Right lobe of liver (tissue), 6 donors: ENCODE results near the gene GRM5. TPM values are rescaled to one million over a fixed set of nuclear protein-coding genes. Genes with fewer than 3 reads are reported as not detected.
A peak's percentile ranks its signal among the peaks of the same experiment; 100 is the strongest.

ENCODE experiments used
- ATAC-seq, 4 donors: fragments of 200-7000 bp; cut with Tn5 transposase; one replicate each; pipeline ENCODE4 v1.9.1; 2020; ENCODE audit warnings: mild to moderate bottlenecking in 4 of 4, moderate library complexity in 4 of 4
- DNase-seq, 3 donors: peaks; one replicate each; pipeline ENCODE4 v3.0.0-alpha.2; 2020
- H3K27ac ChIP-seq, 3 donors: fragments of 200-600 bp; one replicate each; pipeline ENCODE4 v1.8.0; 2022
- H3K27me3 ChIP-seq, 2 donors: fragments of 200-600 bp; one replicate each; pipeline ENCODE4 v1.8.0; 2022
- H3K36me3 ChIP-seq, 4 donors: fragments of 200-600 bp; sonication (generic) in 1 of 4; one replicate each; pipeline versions ENCODE4 v1.5.1 to v1.8.0; 2017 to 2022; ENCODE audit warnings: control low read depth in 1 of 4
- H3K4me1 ChIP-seq, 4 donors: fragments of 200-600 bp; sonication (generic) in 1 of 4; one replicate each; pipeline versions ENCODE4 v1.5.1 to v1.8.0; 2017 to 2022; ENCODE audit warnings: control low read depth in 1 of 4
- H3K4me3 ChIP-seq, 3 donors: fragments of 200-600 bp; one replicate each; pipeline ENCODE4 v1.8.0; 2022
- H3K9me3 ChIP-seq, 4 donors: fragments of 200-600 bp; sonication (generic) in 1 of 4; one replicate each; pipeline versions ENCODE4 v1.5.1 to v1.8.0; 2017 to 2022; ENCODE audit warnings: control low read depth in 1 of 4
- CTCF ChIP-seq, 4 donors: fragments of 200-600 bp in 3 of 4; fragments of 450-650 bp in 1 of 4; IDR thresholded peaks; one replicate each; pipeline versions ENCODE4 v1.5.1 to v1.8.0; 2016 to 2022; ENCODE audit warnings: antibody characterized with exemption in 4 of 4, mild to moderate bottlenecking in 2 of 4
- POLR2A ChIP-seq: fragments of 450-650 bp; IDR thresholded peaks from one replicate; pipeline ENCODE4 v1.6.1; 2017; ENCODE audit warnings: antibody characterized with exemption, mild to moderate bottlenecking
- WGBS: methylation state at CpG from one replicate; pipeline ENCODE4 v1.1.6; 2018; ENCODE audit warnings: low coverage, low lambda C conversion rate; ENCODE audit not compliant: insufficient coverage; ENCODE audit errors: missing lambda C conversion rate; 5-methylcytosine and 5-hydroxymethylcytosine counted together
- intact Hi-C, 2 donors: fragments of 100-400 bp; cut with DNase I; formaldehyde crosslinking; loops; one replicate each; pipeline versions ENCODE4 v1.11.2 to v1.14.1; 2022
- total RNA-seq, 6 experiments: library from RNA; depleted of rRNA in 2 of 6; stranded (reverse); fragments of >200 nt in 2 of 6; fragmentation: NEBNext Ultra II Directional in 3 of 6; extraction: Animal tissue kit (Norgen Biotek cat#: 25700) in 3 of 6; gene quantifications; one replicate each; pipeline versions ENCODE4 v1.1.0 to v1.2.4, GENCODE V29; 2016 to 2023
- donor health status: DM: no; HTN: yes; CAD: no.
- donor health status: DM: no; HTN: no; CAD: no.
- donor health status: DM: no; HTN: no; CAD: no.
- donor health status: DM: no; HTN: yes; CAD: no.
- donor health status: DM: no; HTN: yes; CAD: no.

Gene GRM5
- total RNA-seq, 6 experiments from 2014 or later: not detected

GRCh38 chr11:88629496-88629895 lies 436.3 kb downstream of the GRM5 start:
- WGBS: 82% methylated on average over 2 of the region's 2 CpGs
- no peak for ATAC-seq
- no peaks in the 10 kb centered on the region for H3K36me3 ChIP-seq

GRCh38 chr11:88626216-88626615 lies 439.6 kb downstream of the GRM5 start:
- no peak overlapping the region for H3K4me3 ChIP-seq
- no peak for DNase-seq
- no peaks in the 10 kb centered on the region for H3K4me1 ChIP-seq
- intact Hi-C loops: no loop called here
- H3K36me3 ChIP-seq: no peaks in the 10 kb centered on the region
- no peak for ATAC-seq
- no peaks in the 10 kb centered on the region for H3K27me3 ChIP-seq
- WGBS: 43% methylated on average over 4 of the region's 4 CpGs
- no peak for TF ChIP-seq POLR2A
- H3K9me3 ChIP-seq: no peaks in the 10 kb centered on the region
- no peak overlapping the region for H3K27ac ChIP-seq

More at GRCh38 chr11:88629496-88629895, 436.3 kb downstream of the GRM5 start:
- TF ChIP-seq POLR2A: no peak
- TF ChIP-seq CTCF (IDR thresholded peaks at IDR 0.05): no peak
- no peak for DNase-seq
- H3K4me1 ChIP-seq: no peaks in the 10 kb centered on the region
- H3K27ac ChIP-seq: no peak overlapping the region
- H3K4me3 ChIP-seq: no peak overlapping the region
- intact Hi-C loops: no loop called here
- H3K9me3 ChIP-seq: no peaks in the 10 kb centered on the region
- H3K27me3 ChIP-seq: no peaks in the 10 kb centered on the region

GRCh38 chr11:88623531-88623930 lies 442.3 kb downstream of the GRM5 start:
- Histone ChIP-seq H3K4me3 (no peak overlapping the region), H3K9me3 (no peaks in the 10 kb centered on the region), H3K4me1 (no peaks in the 10 kb centered on the region), H3K36me3 (no peaks in the 10 kb centered on the region), H3K27me3 (no peaks in the 10 kb centered on the region), H3K27ac (no peak overlapping the region)
- TF ChIP-seq POLR2A: no peak
- TF ChIP-seq CTCF (IDR thresholded peaks at IDR 0.05): no peak
- 0% methylated on average over 1 of the region's 1 CpG for WGBS
- ATAC-seq: no peak
- peak in 1 of 3 donors; percentile 39 for DNase-seq
- intact Hi-C loops: no loop called here

- Histone ChIP-seq H3K4me3 (no peak overlapping the region), H3K9me3 (no peaks in the 10 kb centered on the region), H3K36me3 (no peaks in the 10 kb centered on the region), H3K27me3 (no peaks in the 10 kb centered on the region), H3K27ac (no peak overlapping the region), H3K4me1 (no peaks in the 10 kb centered on the region)
- 19% methylated on average over 2 of the region's 2 CpGs for WGBS
- DNase-seq: no peak
- TF ChIP-seq POLR2A (no peak), CTCF (IDR thresholded peaks at IDR 0.05) (no peak)
- no peak for ATAC-seq
- intact Hi-C loops: no loop called here
These were observed 445.1 kb downstream of the GRM5 start for GRCh38 chr11:88620568-88621130.

GRCh38 chr11:88619656-88620385 lies 446.0 kb downstream of the GRM5 start:
- Histone ChIP-seq H3K4me1 (no peaks in the 10 kb centered on the region), H3K27me3 (no peaks in the 10 kb centered on the region), H3K27ac (no peak overlapping the region), H3K36me3 (no peaks in the 10 kb centered on the region), H3K9me3 (no peaks in the 10 kb centered on the region), H3K4me3 (no peak overlapping the region)
- DNase-seq (no peak), ATAC-seq (no peak)
- intact Hi-C loops: no loop called here
- TF ChIP-seq POLR2A: no peak
- no peak for TF ChIP-seq CTCF (IDR thresholded peaks at IDR 0.05)
